HCT116 (cell line): ENCODE data around the gene ARSG. TPM values are rescaled to one million over a fixed set of nuclear protein-coding genes. Genes with fewer than 3 reads are reported as not detected.
A peak's percentile ranks its signal among the peaks of the same experiment; 100 is the strongest.
"Not testable (repeated sequence)": the region's sequence is repeated elsewhere in the genome, so short reads cannot be mapped to it uniquely, and the experiment has no call there.

Experiments
- ATAC-seq: fragments of 200-7000 bp; cut with Tn5 transposase; 2 replicates; pipeline ENCODE4 v1.9.1; 2020; ENCODE audit warnings: mild to moderate bottlenecking, moderate library complexity
- BruUV-seq: library from RNA; stranded (reverse); fragments of 400-500 nt; replicated peaks from 2 replicates; lab custom pipeline; 2021; lab: Mats Ljungman, UMichigan
- CTCF ChIA-PET: fragments of 300-600 bp; sonication (Branson Sonifier 250); formaldehyde crosslinking; loops from one replicate; lab custom pipeline; 2021; ENCODE audit warnings: antibody characterized with exemption; lab: Charles Lee
- POLR2A ChIA-PET: fragments of 300-600, 350-600 bp; sonication (Branson Sonifier 250); formaldehyde crosslinking; loops from one replicate; lab custom pipeline; 2021; ENCODE audit warnings: antibody characterized with exemption; lab: Charles Lee
- RAD21 ChIA-PET, 2 experiments: fragments of 300-600 bp; sonication (Branson Sonifier 250); formaldehyde crosslinking; loops; one replicate each; lab custom pipeline; 2023; ENCODE audit warnings: low total read pairs in 2 of 2; ENCODE audit not compliant: uncharacterized antibody in 2 of 2, unreplicated experiment in 2 of 2, low non-redundant PET in 1 of 2; lab: Charles Lee
- DNase-seq: peaks from one replicate; pipeline ENCODE4 v3.0.0-alpha.2; 2010; ENCODE audit warnings: low read depth, low spot score
- H2AFZ ChIP-seq: fragments of 200-600 bp; shearing (Covaris generic), sonication (generic); 2 replicates; pipeline ENCODE4 v1.6.1; 2017; ENCODE audit warnings: low read depth, mixed run types, mixed read lengths, antibody characterized with exemption, low read length; ENCODE audit not compliant: poor library complexity, severe bottlenecking
- H3K27ac ChIP-seq: 2 replicates; pipeline ENCODE4 v1.5.1; 2012; ENCODE audit warnings: low read depth, low read length
- H3K27me3 ChIP-seq: fragments of 200-600 bp; sonication (generic); 2 replicates; pipeline ENCODE4 v1.6.1; 2016; ENCODE audit warnings: mixed run types, low read length, mixed read lengths; ENCODE audit not compliant: insufficient read depth
- H3K36me3 ChIP-seq, 2 experiments: fragments of 200-500 bp in 1 of 2; fragments of 200-600 bp in 1 of 2; sonication (Bioruptor generic) in 1 of 2; sonication (generic) in 1 of 2; 2 replicates each; pipeline versions ENCODE4 v1.5.1 to v1.6.1; 2014 to 2016; ENCODE audit warnings: low read length in 2 of 2, inconsistent platforms in 1 of 2, mixed read lengths in 1 of 2, mixed run types in 1 of 2; ENCODE audit not compliant: insufficient read depth in 2 of 2, control insufficient read depth in 1 of 2
- H3K4me1 ChIP-seq, 2 experiments: fragments of 200-600 bp in 1 of 2; sonication (generic) in 1 of 2; 2 replicates each; pipeline versions ENCODE4 v1.5.1 to v1.6.1; 2012 to 2017; ENCODE audit warnings: low read length in 2 of 2, inconsistent platforms in 1 of 2, mild to moderate bottlenecking in 1 of 2, mixed read lengths in 1 of 2, mixed run types in 1 of 2, moderate library complexity in 1 of 2; ENCODE audit not compliant: insufficient read depth in 2 of 2, control insufficient read depth in 1 of 2
- H3K4me2 ChIP-seq: fragments of 200-600 bp; sonication (generic); 2 replicates; pipeline ENCODE4 v1.6.1; 2017; ENCODE audit warnings: mixed run types, low read length, mixed read lengths
- H3K4me3 ChIP-seq, 2 experiments: fragments of 200-600 bp in 1 of 2; sonication (generic) in 1 of 2; replicated peaks in 1 of 2; 2 replicates each; pipeline ENCODE4 v1.5.1; 2011 to 2016; ENCODE audit warnings: low read length in 2 of 2, control low read depth in 1 of 2, low read depth in 1 of 2, mild to moderate bottlenecking in 1 of 2, mixed read lengths in 1 of 2, mixed run types in 1 of 2
- H3K79me2 ChIP-seq: fragments of 200-600 bp; sonication (generic); 2 replicates; pipeline ENCODE4 v1.6.1; 2017; ENCODE audit warnings: mild to moderate bottlenecking, mixed run types, low read length, moderate library complexity, mixed read lengths; ENCODE audit not compliant: insufficient read depth
- H3K9ac ChIP-seq: fragments of 200-600 bp; sonication (generic); 2 replicates; pipeline ENCODE4 v1.6.1; 2016; ENCODE audit warnings: low read length, mixed read lengths
- H3K9me2 ChIP-seq: fragments of 200-600 bp; sonication (generic), shearing (Covaris generic); 2 replicates; pipeline ENCODE4 v1.6.1; 2017; ENCODE audit warnings: mixed run types, mild to moderate bottlenecking, moderate library complexity; ENCODE audit not compliant: insufficient read depth
- H3K9me3 ChIP-seq, 2 experiments: fragments of 200-500 bp in 1 of 2; fragments of 200-600 bp in 1 of 2; sonication (Bioruptor generic) in 1 of 2; sonication (generic) in 1 of 2; 2 replicates each; pipeline ENCODE4 v1.6.1; 2014 to 2017; ENCODE audit warnings: low read length in 2 of 2, mixed read lengths in 2 of 2, inconsistent platforms in 1 of 2, low read depth in 1 of 2, mild to moderate bottlenecking in 1 of 2, mixed run types in 1 of 2, moderate library complexity in 1 of 2; ENCODE audit not compliant: control insufficient read depth in 1 of 2, insufficient read depth in 1 of 2
- H4K20me1 ChIP-seq: fragments of 200-600 bp; sonication (generic), shearing (Covaris generic); 2 replicates; pipeline ENCODE4 v1.6.1; 2017; ENCODE audit warnings: mixed run types, mild to moderate bottlenecking, moderate library complexity; ENCODE audit not compliant: insufficient read depth
- CBX3 ChIP-seq: IDR thresholded peaks from 2 replicates; pipeline ENCODE4 v1.6.1; 2012; ENCODE audit warnings: low read depth
- CTCF ChIP-seq, 3 experiments: fragments of 200-600 bp in 1 of 3; sonication (generic) in 1 of 3; IDR thresholded peaks in 2 of 3; conservative IDR thresholded peaks in 1 of 3; 2 replicates each; pipeline ENCODE4 v1.5.1; 2012 to 2017; ENCODE audit warnings: low read depth in 2 of 3, low read length in 2 of 3, antibody characterized with exemption in 1 of 3, borderline replicate concordance in 1 of 3, control low read depth in 1 of 3, mild to moderate bottlenecking in 1 of 3, mixed read lengths in 1 of 3, mixed run types in 1 of 3, moderate library complexity in 1 of 3; ENCODE audit not compliant: insufficient read depth in 1 of 3
- RAD21 ChIP-seq: IDR thresholded peaks from 2 replicates; pipeline ENCODE4 v1.6.1; 2012; ENCODE audit warnings: low read depth, mild to moderate bottlenecking
- intact Hi-C: fragments of 100-400 bp; cut with micrococcal nuclease; formaldehyde crosslinking; loops from 2 replicates; pipeline ENCODE4 v1.10.0; 2022
- total RNA-seq: library from RNA; stranded (reverse); gene quantifications from one replicate; pipeline ENCODE4 v1.2.1, GENCODE V29; 2021; ENCODE audit not compliant: unreplicated experiment

The ARSG gene
- total RNA-seq, 1 experiment from 2014 or later: 17.1 TPM

GRCh38 chr17:68262467-68262866, 28.8 kb upstream of the ARSG start:
- H3K9me3 ChIP-seq, H2AFZ ChIP-seq, H3K4me3 ChIP-seq, H3K79me2 ChIP-seq, H3K27me3 ChIP-seq, ATAC-seq, H4K20me1 ChIP-seq, H3K9me2 ChIP-seq, H3K36me3 ChIP-seq, H3K27ac ChIP-seq, DNase-seq, H3K9ac ChIP-seq, H3K4me2 ChIP-seq, BruUV-seq: not testable (repeated sequence)
- H3K4me1 ChIP-seq: peaks cover 6 to 35% of the 10 kb centered on the region in 2 experiments; a peak in 3 of 4 replicates
- ChIA-PET POLR2A (interaction anchor here (0.9 kb wide), 1 partner anchor 137 kb away, joined by 3 read pairs; no protein-coding TSS in a partner anchor), CTCF (interaction anchor here (0.7 to 8.9 kb wide), 5 partner anchors 30 to 200 kb away, joined by 3 to 79 read pairs (median 4); no protein-coding TSS in a partner anchor), RAD21 (interaction anchor here (0.9 to 2.9 kb wide), 3 partner anchors 136 to 170 kb away, joined by 5 to 10 read pairs (median 8); no protein-coding TSS in a partner anchor)
- intact Hi-C loops: loop anchor here (5.0 kb wide), 2 partner anchors 90 to 495 kb away; no protein-coding TSS in a partner anchor

GRCh38 chr17:68263101-68263681, 28.1 kb upstream of the ARSG start:
- ATAC-seq: peak; percentile 75
- Histone ChIP-seq H2AFZ (peak overlapping the region; percentile 77), H3K9ac (peak overlapping the region; percentile 28; the same call in 1 of the 2 replicates), H3K4me2 (peak overlapping the region; percentile 61), H3K4me1 (peaks cover 6 to 35% of the 10 kb centered on the region in 2 experiments; a peak in 3 of 4 replicates)
- RAD21 ChIA-PET: interaction anchor here (0.9 to 2.9 kb wide), 4 partner anchors 136 to 173 kb away, joined by 5 to 10 read pairs (median 7); no protein-coding TSS in a partner anchor
- CTCF ChIA-PET: interaction anchor here (0.7 to 8.9 kb wide), 8 partner anchors 12 to 199 kb away, joined by 3 to 79 read pairs (median 4); no protein-coding TSS in a partner anchor
- BruUV-seq, H3K36me3 ChIP-seq, H3K9me2 ChIP-seq: not testable (repeated sequence)
- TF ChIP-seq CBX3: 0 out of 2 replicates have a peak, but pooled peaks have one; percentile 43
- TF ChIP-seq RAD21: peak; percentile 92
- peak; percentile 47 to 88 (median 70); a peak in 5 of 6 replicates for TF ChIP-seq CTCF (IDR thresholded peaks at IDR 0.05 in 2 of 3, conservative IDR thresholded peaks at IDR 0.05 in 1 of 3; ENCODE audit: borderline replicate concordance in 1 of 3, insufficient read depth in 1 of 3, low read depth in 2 of 3, low read length in 2 of 3)
- TF ChIP-seq, all 23 proteins: peak for 3; not testable (repeated sequence) for 20
- H3K27ac ChIP-seq: peak overlapping the region; percentile 38; the same call in 1 of the 2 replicates
- H4K20me1 ChIP-seq, H3K27me3 ChIP-seq, H3K9me3 ChIP-seq, H3K4me3 ChIP-seq, H3K79me2 ChIP-seq: not testable (repeated sequence)
- POLR2A ChIA-PET: interaction anchor here (0.9 kb wide), 1 partner anchor 136 kb away, joined by 3 read pairs; no protein-coding TSS in a partner anchor
- DNase-seq: peak; percentile 48
- intact Hi-C loops: loop anchor here (1.0 to 5.0 kb wide), 6 partner anchors 91 to 494 kb away; no protein-coding TSS in a partner anchor

GRCh38 chr17:68265833-68266232, 25.5 kb upstream of the ARSG start:
- H3K27ac ChIP-seq, H2AFZ ChIP-seq, H3K9ac ChIP-seq, H3K36me3 ChIP-seq, H4K20me1 ChIP-seq, H3K9me2 ChIP-seq, intact Hi-C loops, H3K4me3 ChIP-seq, DNase-seq, H3K27me3 ChIP-seq, H3K79me2 ChIP-seq, H3K9me3 ChIP-seq, H3K4me2 ChIP-seq, ATAC-seq, BruUV-seq: not testable (repeated sequence)
- ChIA-PET RAD21 (interaction anchor here (0.6 to 1.3 kb wide), 2 partner anchors 118 to 192 kb away, joined by 3 to 7 read pairs; partner anchors contain the start of gene WIPI1 (in 1 of the 2)), POLR2A (interaction anchor here (0.7 to 1.3 kb wide), 4 partner anchors 26 to 192 kb away, joined by 3 read pairs; partner anchors contain the start of genes ARSG and WIPI1), CTCF (interaction anchor here (1.4 to 8.9 kb wide), 4 partner anchors 17 to 196 kb away, joined by 3 to 79 read pairs (median 22); no protein-coding TSS in a partner anchor)
- peaks cover 2 to 15% of the 10 kb centered on the region in 2 experiments; a peak in 3 of 4 replicates for H3K4me1 ChIP-seq
